AG09309 (cell line): ENCODE results near the gene ZNF341.
A peak's percentile ranks its signal among the peaks of the same experiment; 100 is the strongest.

Source experiments
- DNase-seq: peaks from one replicate; pipeline ENCODE4 v3.0.0-alpha.2; 2010; ENCODE audit warnings: low read depth
- H3K4me3 ChIP-seq: 2 replicates; pipeline ENCODE4 v1.5.1; 2011; ENCODE audit warnings: mild to moderate bottlenecking, low read depth, low read length, moderate library complexity; ENCODE audit not compliant: control insufficient read depth
- TF ChIP-seq, protein P1 (sequence below): IDR thresholded peaks from 2 replicates; pipeline ENCODE4 v1.5.1; 2011; ENCODE audit warnings: mild to moderate bottlenecking, low read depth, low read length, inconsistent platforms; ENCODE audit not compliant: insufficient read depth, control insufficient read depth; ENCODE audit errors: missing control alignments

ZNF341 gene

GRCh38 chr20:33710681-33711445 lies 20.9 kb upstream of the ZNF341 start:
- DNase-seq = no peak
- H3K4me3 ChIP-seq = no peak overlapping the region
- TF ChIP-seq, protein P1, sequence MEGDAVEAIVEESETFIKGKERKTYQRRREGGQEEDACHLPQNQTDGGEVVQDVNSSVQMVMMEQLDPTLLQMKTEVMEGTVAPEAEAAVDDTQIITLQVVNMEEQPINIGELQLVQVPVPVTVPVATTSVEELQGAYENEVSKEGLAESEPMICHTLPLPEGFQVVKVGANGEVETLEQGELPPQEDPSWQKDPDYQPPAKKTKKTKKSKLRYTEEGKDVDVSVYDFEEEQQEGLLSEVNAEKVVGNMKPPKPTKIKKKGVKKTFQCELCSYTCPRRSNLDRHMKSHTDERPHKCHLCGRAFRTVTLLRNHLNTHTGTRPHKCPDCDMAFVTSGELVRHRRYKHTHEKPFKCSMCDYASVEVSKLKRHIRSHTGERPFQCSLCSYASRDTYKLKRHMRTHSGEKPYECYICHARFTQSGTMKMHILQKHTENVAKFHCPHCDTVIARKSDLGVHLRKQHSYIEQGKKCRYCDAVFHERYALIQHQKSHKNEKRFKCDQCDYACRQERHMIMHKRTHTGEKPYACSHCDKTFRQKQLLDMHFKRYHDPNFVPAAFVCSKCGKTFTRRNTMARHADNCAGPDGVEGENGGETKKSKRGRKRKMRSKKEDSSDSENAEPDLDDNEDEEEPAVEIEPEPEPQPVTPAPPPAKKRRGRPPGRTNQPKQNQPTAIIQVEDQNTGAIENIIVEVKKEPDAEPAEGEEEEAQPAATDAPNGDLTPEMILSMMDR = no peak

GRCh38 chr20:33711446-33711738 lies 20.4 kb upstream of the ZNF341 start:
- TF ChIP-seq, protein P1 = no peak
- H3K4me3 ChIP-seq = no peak overlapping the region
- DNase-seq = no peak

DNA sequence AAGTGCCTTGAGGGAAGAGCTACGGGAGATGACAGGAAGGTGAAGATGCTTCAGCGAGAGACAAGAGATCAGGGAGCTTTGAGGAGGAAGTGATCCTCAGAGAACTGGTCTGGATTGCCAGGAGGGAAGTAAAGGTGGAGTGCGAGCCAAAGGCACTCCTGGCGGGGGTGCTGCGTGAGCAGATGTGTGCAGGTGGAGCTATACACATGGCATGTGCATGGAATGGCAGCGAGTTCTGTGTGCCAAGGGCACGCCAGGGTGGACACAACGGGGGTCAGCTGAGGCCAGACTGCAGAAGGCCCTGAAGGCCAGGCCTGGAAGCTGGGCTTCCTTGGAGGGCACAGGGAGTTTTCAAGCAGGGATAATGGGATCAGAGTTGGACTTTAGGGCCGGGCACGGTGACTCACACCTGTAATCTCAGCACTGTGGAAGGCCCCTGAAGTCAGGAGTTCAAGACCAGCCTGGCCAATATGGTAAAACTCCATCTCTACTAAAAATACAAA lies 17.9 kb upstream of the ZNF341 start:
- no peak overlapping the region for H3K4me3 ChIP-seq
- no peak for DNase-seq
- TF ChIP-seq, protein P1 = no peak

DNA sequence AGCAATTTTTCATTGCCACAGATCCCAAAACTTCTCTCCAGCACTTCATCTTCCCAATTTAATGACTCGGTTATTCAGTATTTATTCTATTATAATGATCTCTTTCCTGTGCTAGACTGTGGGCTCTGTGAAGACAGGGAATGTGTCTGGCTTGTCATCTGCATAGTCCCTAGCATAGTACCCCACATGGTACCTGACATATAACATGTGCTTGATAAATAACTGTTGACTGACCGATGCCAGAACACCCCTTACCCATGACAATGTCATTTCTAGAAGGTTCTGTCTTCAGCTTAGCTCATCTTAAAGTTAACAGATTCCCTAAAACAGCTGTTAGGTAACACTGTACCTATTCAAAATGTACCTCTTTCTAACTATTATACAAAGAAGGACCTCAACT lies 15.3 kb upstream of the ZNF341 start:
- TF ChIP-seq, protein P1 = no peak
- DNase-seq = no peak
- H3K4me3 ChIP-seq = no peak overlapping the region

DNA sequence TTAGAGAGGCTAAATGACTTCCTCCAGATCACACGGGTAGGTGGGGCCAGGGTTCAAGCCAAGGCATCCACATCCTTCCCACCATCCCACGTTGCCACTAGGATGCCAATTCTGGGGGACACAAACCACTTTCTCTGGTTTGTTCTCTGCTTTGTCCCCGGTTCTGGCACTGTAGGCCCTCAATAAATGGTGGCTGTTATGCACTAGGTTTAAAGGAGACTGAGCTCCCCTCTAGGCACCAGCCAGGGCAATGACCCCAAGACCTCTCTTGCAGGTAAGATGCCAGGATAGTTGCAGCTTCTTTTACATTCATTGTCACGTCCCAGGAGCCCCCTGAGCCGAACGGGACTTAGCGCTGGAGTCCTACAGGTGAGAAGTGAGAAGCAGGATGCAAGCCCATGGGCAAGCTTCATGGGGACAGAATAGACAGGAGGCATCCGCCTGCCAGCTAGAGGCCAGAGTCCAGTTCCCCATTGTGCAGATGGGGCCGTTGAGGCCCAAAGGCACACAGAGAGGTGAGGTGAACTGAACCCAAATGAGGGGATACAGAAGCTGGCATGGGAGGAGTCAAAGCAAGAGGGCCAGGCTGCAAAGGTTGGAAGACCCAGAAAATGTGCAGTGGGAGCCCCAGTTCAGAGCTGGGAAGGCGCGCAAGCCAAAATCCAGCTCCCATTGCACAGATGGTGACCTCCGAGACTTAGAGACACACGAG lies 12.4 kb upstream of the ZNF341 start:
- no peak for DNase-seq
- H3K4me3 ChIP-seq = peak overlapping the region; percentile 98
- TF ChIP-seq, protein P1 = no peak

- TF ChIP-seq, protein P1 = no peak
- peak within 1 kb of the TSS; percentile 98 for H3K4me3 ChIP-seq
- DNase-seq = peak; percentile 95
Observed at GRCh38 chr20:33719989-33720709, 11.6 kb upstream of the ZNF341 start, which contains the start of gene PXMP4. TSS of gene PXMP4 (minus strand) at chr20:33720310. CDS start at chr20:33720207, 103 bp downstream.
